ENCODE measurements around the gene GARIN3.

Gene GARIN3

GRCh38 chr5:157184117-157184670, 18.1 kb upstream of the GARIN3 start:
- no peak for DNase-seq

- DNase-seq, result peak; percentile 30
These were observed 16.2 kb upstream of the GARIN3 start for GRCh38 chr5:157182143-157182757.

GRCh38 chr5:157180374-157181264, 14.6 kb upstream of the GARIN3 start, which contains the start of gene ITK:
TSS of gene ITK (plus strand) at chr5:157180840. CDS start at chr5:157180978, 138 bp downstream.
- peak; percentile 52 for DNase-seq

GRCh38 chr5:157178966-157179365, 12.9 kb upstream of the GARIN3 start:
- DNase-seq, result no peak

DNA sequence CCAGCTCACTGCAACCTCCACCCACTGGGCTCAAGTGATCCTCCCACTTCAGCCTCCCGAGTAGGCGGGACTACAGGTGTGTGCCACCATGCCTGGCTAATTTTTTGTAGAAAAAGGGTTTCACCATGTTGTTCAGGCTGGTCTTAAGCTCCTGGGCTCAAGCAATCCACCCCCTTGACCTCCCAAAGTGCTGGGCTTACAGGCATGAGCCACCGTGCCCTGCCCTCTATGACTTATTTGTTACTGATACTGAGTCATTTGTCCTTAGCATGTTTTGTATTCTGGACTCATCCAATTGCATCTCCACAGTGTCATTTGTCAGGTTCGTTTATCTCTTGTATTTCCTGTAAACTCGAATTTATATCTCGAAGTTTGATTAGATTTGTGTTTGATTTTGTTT, 11.9 kb upstream of the GARIN3 start:
- peak; percentile 61 for DNase-seq

- peak; percentile 69 for DNase-seq
These were observed 9.1 kb upstream of the GARIN3 start for GRCh38 chr5:157175071-157175612.

GRCh38 chr5:157172403-157172802, 6.3 kb upstream of the GARIN3 start:
- peak; percentile 89 for DNase-seq

DNA sequence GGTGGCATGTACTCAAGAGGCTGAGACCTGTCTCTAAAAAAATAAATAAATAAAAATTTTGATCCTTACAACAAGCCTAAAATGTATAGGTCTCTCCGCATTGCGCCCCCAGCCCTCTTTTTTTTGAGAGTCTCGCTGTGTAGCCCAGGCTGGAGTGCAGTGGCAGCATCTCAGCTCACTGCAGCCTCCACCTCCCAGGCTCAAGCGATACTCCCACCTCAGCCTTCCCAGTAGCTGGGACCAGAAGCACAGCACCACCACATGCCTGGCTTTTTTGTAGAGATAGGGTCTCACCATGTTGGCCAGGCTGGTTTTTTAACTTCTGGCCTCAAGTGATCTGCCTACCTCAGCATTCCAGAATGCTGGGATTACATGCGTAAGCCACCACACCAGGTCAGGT, 2.2 kb upstream of the GARIN3 start:
- peak; percentile 24 for DNase-seq

GRCh38 chr5:157167214-157167621, 1.2 kb upstream of the GARIN3 start:
- no peak for DNase-seq

DNA sequence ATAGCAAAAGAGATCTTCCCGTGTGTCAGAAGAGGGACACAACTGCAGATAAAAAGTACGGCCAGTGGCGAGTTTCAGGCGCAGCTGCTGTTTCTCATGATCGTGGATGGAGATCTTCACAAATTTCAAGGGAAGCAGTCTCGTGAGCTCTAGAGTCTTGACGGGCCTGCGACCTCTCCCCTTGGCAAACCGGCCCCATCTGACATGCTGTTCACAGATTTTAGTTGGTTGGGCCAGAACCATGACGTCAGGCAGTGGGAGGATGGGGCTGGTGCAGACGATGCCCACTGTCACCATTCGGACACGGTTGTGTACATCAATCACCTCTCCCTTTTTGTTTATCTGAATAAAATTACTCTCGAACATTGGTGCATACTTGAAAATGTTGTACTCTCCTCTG, 396 bp downstream of the GARIN3 start:
- peak; percentile 24 for DNase-seq

DNA sequence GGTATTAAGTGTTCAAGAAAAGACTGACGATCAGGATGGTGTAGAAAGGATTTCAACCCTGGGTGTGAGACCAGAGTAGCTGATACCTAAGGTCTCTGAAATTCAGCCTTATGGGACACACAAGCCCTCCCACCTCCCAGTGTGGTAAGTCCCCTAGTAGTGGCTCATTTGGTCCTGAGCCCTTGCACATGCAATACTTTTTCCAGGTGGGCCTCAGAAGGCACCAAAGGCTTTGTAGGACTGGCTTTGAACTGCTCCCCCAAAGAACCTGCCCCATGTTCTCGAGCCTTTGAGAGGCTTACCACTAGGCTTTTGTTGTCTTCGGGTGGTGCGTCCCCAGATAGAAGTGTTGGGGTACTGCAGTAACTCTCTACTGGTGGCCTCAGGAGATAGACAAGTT, 803 bp downstream of the GARIN3 start:
- DNase-seq, result peak; percentile 28

GRCh38 chr5:157164521-157164920, 1.5 kb downstream of the GARIN3 start:
- no peak for DNase-seq

DNA sequence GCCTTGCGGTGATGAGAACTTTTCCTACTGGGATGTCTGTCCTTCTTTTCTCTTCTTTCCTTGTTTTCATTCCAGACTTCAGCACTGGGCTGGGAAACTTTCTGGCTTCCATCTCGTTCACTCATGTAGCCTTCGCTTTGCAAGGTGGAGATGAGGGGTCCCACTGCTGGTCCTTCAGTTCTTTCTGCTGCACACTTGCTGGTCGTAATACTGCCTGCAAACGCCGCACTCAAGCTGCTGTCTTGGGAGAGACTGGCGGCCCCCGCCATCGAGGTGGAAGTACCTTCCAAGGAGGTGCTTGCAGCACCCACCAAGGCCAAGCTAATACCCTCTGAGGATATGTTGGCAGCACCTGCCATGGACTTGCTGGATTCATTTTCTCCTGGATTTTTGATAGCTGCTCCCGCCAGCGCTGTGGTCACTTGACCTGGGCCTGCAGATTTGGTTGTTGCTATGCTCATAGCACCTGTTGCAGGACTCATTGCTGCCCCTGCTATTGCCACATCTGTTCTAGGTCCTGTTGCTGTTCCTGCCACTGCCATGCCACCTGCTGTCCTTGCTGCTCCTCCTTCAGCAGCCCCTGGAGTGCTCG, 3.0 kb downstream of the GARIN3 start:
- DNase-seq, result peak; percentile 24

DNA sequence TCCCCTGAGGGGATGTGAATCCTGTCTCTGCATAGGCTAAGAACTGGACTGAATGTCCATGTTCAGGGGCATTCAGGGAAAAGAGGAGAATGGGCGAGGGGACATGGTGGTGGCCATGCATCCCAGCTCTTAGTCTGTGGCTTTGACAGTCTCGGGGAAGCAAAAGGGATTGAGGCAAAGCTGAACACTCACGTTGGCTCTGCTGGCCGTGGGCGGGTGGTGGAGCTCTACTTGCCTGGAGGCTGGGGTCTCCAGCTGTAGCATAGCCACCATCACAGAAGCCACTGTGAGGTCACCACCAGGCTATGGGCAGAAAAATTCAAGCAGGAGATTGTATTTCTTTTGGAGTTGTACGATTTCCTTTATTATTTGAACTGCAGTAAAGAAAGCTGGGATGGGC, 4.1 kb downstream of the GARIN3 start:
- DNase-seq, result peak; percentile 26

- DNase-seq, result peak; percentile 62
These were observed 6.1 kb downstream of the GARIN3 start for GRCh38 chr5:157160001-157160400.

- peak; percentile 30 for DNase-seq
These were observed 6.8 kb downstream of the GARIN3 start for GRCh38 chr5:157159209-157159751.

DNA sequence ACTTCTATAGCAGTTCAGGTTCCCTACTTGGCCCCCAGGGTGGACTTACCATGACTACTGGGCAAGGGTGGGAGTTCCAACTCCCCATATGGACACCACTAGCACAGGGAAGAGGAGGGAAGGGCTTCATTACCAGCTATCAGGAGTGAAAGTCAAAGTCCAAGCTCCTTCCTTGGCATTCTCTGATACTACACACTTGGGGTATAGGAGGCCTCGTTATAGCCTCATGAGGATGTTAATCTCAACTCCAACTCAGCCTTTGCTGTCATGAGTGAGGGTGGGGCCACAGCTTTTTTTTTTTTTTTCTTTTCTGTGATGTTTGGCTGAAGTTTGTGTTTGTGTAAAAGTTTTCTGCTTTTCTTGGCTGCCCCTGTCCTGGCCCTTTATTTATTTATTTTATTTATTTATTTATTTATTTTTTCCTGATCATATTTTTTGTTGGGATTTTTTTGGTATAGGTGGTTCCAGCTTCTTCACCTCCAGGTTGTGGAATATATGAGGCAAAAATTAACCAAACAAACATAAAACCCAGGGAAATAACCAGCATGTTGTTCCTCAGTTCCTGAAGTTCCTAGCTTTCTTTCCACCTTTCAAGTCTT, 8.7 kb downstream of the GARIN3 start:
- DNase-seq, result no peak

DNA sequence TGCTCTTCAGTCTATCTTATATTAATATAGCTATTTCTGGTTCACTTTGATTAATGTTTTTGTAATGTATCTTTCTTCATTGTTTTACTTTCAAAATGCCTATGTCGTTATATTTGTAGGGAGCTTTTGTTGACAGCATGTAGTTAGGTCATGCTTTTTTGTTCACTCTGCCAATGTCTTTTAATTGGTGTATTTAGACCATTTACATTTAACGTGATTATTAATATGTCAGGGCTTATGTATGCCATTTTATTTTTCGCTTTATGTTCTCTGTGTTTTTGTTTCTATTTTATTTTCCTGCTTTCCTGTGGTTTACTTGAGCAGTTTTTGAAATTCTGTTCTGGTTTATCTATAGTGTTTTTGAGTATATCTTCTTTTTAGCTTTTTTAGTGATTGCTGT, 10.8 kb downstream of the GARIN3 start:
- no peak for DNase-seq

DNA sequence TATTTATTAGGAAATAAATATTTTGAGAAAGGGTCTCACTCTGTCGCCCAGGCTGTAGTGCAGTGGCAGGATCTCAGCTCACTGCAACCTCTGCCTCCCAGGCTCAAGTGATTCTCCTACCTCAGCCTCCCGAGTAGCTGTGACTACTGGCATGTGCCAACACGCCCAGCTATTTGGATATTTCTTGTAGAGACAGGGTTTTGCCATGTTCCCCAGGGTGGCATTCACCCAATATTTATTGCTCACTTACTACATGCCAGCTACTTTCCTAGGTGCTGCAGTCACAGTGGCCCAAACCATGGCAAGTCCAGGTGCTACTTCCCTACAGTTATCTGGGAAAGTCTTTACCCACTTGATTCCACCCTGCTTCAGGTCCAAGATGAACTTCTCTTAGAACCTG, 15.1 kb downstream of the GARIN3 start:
- DNase-seq, result no peak

GRCh38 chr5:157148734-157149615, 17.1 kb downstream of the GARIN3 start:
- peak; percentile 90 for DNase-seq
